Thyroid gland (tissue), 4 donors: ENCODE measurements around the gene MAMSTR.

Experiments used
- POLR2A ChIP-seq, 2 donors: fragments of 450-650 bp; IDR thresholded peaks; one replicate each; pipeline ENCODE4 v1.6.1; 2017; ENCODE audit warnings: antibody characterized with exemption in 2 of 2, mild to moderate bottlenecking in 2 of 2, moderate library complexity in 1 of 2
- TF ChIP-seq, protein P1 (sequence below), 6 experiments: fragments of 200-600 bp in 3 of 6; fragments of 450-650 bp in 3 of 6; sonication (generic) in 3 of 6; IDR thresholded peaks; one replicate each; pipeline ENCODE4 v1.5.1; 2016 to 2019; ENCODE audit warnings: antibody characterized with exemption in 6 of 6, mild to moderate bottlenecking in 2 of 6, inconsistent platforms in 1 of 6, moderate library complexity in 1 of 6

DNA sequence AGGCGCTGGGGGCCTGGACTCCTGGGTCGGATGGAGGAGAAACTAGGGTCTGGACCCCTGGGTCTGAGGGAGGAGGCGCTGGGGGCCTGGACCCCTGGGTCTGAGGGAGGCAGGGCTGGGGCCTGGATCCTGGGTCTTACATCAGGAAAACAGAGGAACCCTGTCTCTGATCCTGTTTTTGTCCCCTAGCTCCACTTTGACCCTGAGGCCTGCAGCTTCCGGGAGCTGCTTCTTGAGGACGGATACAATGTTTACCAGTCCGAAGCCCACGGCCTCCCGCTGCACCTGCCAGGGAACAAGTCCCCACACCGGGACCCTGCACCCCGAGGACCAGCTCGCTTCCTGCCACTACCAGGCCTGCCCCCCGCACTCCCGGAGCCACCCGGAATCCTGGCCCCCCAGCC, 38.2 kb upstream of the MAMSTR start:
- TF ChIP-seq, protein P1, sequence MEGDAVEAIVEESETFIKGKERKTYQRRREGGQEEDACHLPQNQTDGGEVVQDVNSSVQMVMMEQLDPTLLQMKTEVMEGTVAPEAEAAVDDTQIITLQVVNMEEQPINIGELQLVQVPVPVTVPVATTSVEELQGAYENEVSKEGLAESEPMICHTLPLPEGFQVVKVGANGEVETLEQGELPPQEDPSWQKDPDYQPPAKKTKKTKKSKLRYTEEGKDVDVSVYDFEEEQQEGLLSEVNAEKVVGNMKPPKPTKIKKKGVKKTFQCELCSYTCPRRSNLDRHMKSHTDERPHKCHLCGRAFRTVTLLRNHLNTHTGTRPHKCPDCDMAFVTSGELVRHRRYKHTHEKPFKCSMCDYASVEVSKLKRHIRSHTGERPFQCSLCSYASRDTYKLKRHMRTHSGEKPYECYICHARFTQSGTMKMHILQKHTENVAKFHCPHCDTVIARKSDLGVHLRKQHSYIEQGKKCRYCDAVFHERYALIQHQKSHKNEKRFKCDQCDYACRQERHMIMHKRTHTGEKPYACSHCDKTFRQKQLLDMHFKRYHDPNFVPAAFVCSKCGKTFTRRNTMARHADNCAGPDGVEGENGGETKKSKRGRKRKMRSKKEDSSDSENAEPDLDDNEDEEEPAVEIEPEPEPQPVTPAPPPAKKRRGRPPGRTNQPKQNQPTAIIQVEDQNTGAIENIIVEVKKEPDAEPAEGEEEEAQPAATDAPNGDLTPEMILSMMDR (IDR thresholded peaks at IDR 0.05): no peak
- no peak for TF ChIP-seq POLR2A (IDR thresholded peaks at IDR 0.05)
